H1 (cell line): ENCODE results near the gene MIPEP. TPM values are rescaled to one million over a fixed set of nuclear protein-coding genes. Genes with fewer than 3 reads are reported as not detected.

ENCODE experiments used
- CTCF ChIA-PET: fragments of 300-600 bp; sonication (Branson Sonifier 250); formaldehyde crosslinking; loops from one replicate; lab custom pipeline; 2021; ENCODE audit not compliant: partially characterized antibody; lab: Charles Lee
- POLR2A ChIA-PET: fragments of 300-600 bp; sonication (Branson Sonifier 250); formaldehyde crosslinking; loops from one replicate; lab custom pipeline; 2021; ENCODE audit warnings: inconsistent platforms; ENCODE audit not compliant: partially characterized antibody; lab: Charles Lee
- DNase-seq, 2 experiments: peaks; one replicate each; pipeline versions ENCODE4 v3.0.0 to v3.0.0-alpha.2; 2010 to 2022; ENCODE audit warnings: low spot score in 2 of 2, low read depth in 1 of 2, mixed read lengths in 1 of 2
- FAIRE-seq: peaks from 2 replicates; lab custom pipeline; 2011; peaks lifted over from hg19 to GRCh38; lab: Jason Lieb, UNC
- H2AFZ ChIP-seq: 2 replicates; pipeline ENCODE4 v1.8.1; 2012; ENCODE audit warnings: low read length, inconsistent platforms
- H2AK5ac ChIP-seq: 2 replicates; pipeline ENCODE4 v1.6.1; 2013; ENCODE audit warnings: low read depth, low read length
- H2BK120ac ChIP-seq: replicated peaks from 2 replicates; pipeline ENCODE3; 2013; ENCODE audit warnings: low read depth, low read length, inconsistent platforms
- H2BK12ac ChIP-seq: 2 replicates; pipeline ENCODE4 v1.6.1; 2013; ENCODE audit warnings: low read depth, low read length
- H2BK15ac ChIP-seq: 2 replicates; pipeline ENCODE4 v1.6.1; 2013; ENCODE audit warnings: low read length
- H2BK20ac ChIP-seq: 2 replicates; pipeline ENCODE4 v1.6.1; 2013; ENCODE audit warnings: low read length
- H2BK5ac ChIP-seq: 2 replicates; pipeline ENCODE4 v1.6.1; 2013; ENCODE audit warnings: low read depth, low read length
- H3K14ac ChIP-seq: 2 replicates; pipeline ENCODE4 v1.6.1; 2013; ENCODE audit warnings: inconsistent platforms; ENCODE audit not compliant: insufficient read length
- H3K18ac ChIP-seq: 2 replicates; pipeline ENCODE4 v1.6.1; 2013; ENCODE audit warnings: low read length; ENCODE audit errors: extremely low read depth
- H3K23ac ChIP-seq: 2 replicates; pipeline ENCODE4 v1.6.1; 2013; ENCODE audit warnings: inconsistent platforms; ENCODE audit not compliant: insufficient read length
- H3K23me2 ChIP-seq: 2 replicates; pipeline ENCODE4 v1.6.1; 2013; ENCODE audit warnings: low read depth, low read length
- H3K27ac ChIP-seq: 2 replicates; pipeline ENCODE4 v1.6.1; 2011; ENCODE audit warnings: low read depth, low read length, inconsistent platforms
- H3K27me3 ChIP-seq, 4 experiments: replicated peaks in 1 of 4; 1 replicate in 1 of 4; 2 replicates in 3 of 4; pipeline versions ENCODE4 v1.6.1 to v1.8.1; 2011 to 2013; ENCODE audit warnings: low read length in 3 of 4, mild to moderate bottlenecking in 3 of 4, inconsistent platforms in 2 of 4, mixed read lengths in 2 of 4, moderate library complexity in 1 of 4; ENCODE audit not compliant: control insufficient read depth in 3 of 4, insufficient read depth in 3 of 4; ENCODE audit errors: extremely low read depth in 1 of 4
- H3K36me3 ChIP-seq, 4 experiments: 2 replicates each; pipeline versions ENCODE4 v1.6.1 to v1.8.1; 2011 to 2013; ENCODE audit warnings: mild to moderate bottlenecking in 4 of 4, low read length in 3 of 4, moderate library complexity in 2 of 4, control low read depth in 1 of 4, inconsistent platforms in 1 of 4; ENCODE audit not compliant: insufficient read depth in 4 of 4, control insufficient read depth in 2 of 4
- H3K4ac ChIP-seq: replicated peaks from 2 replicates; pipeline ENCODE3; 2013; ENCODE audit warnings: low read length, low read depth, mixed read lengths, inconsistent platforms; ENCODE audit not compliant: insufficient read length
- H3K4me1 ChIP-seq, 4 experiments: replicated peaks in 1 of 4; 1 replicate in 1 of 4; 2 replicates in 3 of 4; pipeline versions ENCODE4 v1.6.1 to v1.8.1; 2011 to 2013; ENCODE audit warnings: low read length in 3 of 4, inconsistent platforms in 2 of 4, mixed read lengths in 1 of 4; ENCODE audit not compliant: insufficient read depth in 4 of 4, control insufficient read depth in 3 of 4
- H3K4me2 ChIP-seq, 2 experiments: 2 replicates each; pipeline versions ENCODE4 v1.6.1 to v1.8.1; 2011 to 2013; ENCODE audit warnings: low read depth in 2 of 2, low read length in 2 of 2, control low read depth in 1 of 2, inconsistent platforms in 1 of 2, mild to moderate bottlenecking in 1 of 2; ENCODE audit not compliant: insufficient read depth in 1 of 2
- H3K4me3 ChIP-seq, 4 experiments: fragments of 200-600, 300-600 bp in 1 of 4; sonication (generic), shearing (Covaris generic), sonication (Bioruptor Twin) in 1 of 4; 2 replicates each; pipeline versions ENCODE4 v1.5.1 to v1.8.1; 2011 to 2016; ENCODE audit warnings: low read length in 4 of 4, low read depth in 3 of 4, control low read depth in 2 of 4, inconsistent platforms in 2 of 4, mild to moderate bottlenecking in 2 of 4, mixed read lengths in 1 of 4, moderate library complexity in 1 of 4; ENCODE audit not compliant: insufficient read depth in 2 of 4; ENCODE audit errors: extremely low read depth in 1 of 4
- H3K56ac ChIP-seq: replicated peaks from 2 replicates; pipeline ENCODE3; 2013; ENCODE audit warnings: low read depth, mild to moderate bottlenecking, mixed read lengths, low read length, inconsistent platforms; ENCODE audit not compliant: insufficient read length
- H3K79me1 ChIP-seq: 2 replicates; pipeline ENCODE4 v1.6.1; 2013; ENCODE audit warnings: low read depth, low read length, control low read depth
- H3K79me2 ChIP-seq, 2 experiments: 2 replicates each; pipeline versions ENCODE4 v1.6.1 to v1.8.1; 2012 to 2013; ENCODE audit warnings: low read length in 2 of 2, mild to moderate bottlenecking in 2 of 2, inconsistent platforms in 1 of 2; ENCODE audit not compliant: insufficient read depth in 2 of 2, control insufficient read depth in 1 of 2
- H3K9ac ChIP-seq, 4 experiments: replicated peaks in 1 of 4; 1 replicate in 1 of 4; 2 replicates in 3 of 4; pipeline versions ENCODE4 v1.6.1 to v1.8.1; 2011 to 2013; ENCODE audit warnings: low read depth in 3 of 4, low read length in 3 of 4, control low read depth in 2 of 4, mild to moderate bottlenecking in 2 of 4, moderate library complexity in 2 of 4, inconsistent platforms in 1 of 4; ENCODE audit errors: extremely low read depth in 1 of 4
- H3K9me3 ChIP-seq, 2 experiments: 2 replicates each; pipeline versions ENCODE4 v1.6.1 to v1.8.1; 2012 to 2013; ENCODE audit warnings: mild to moderate bottlenecking in 2 of 2, moderate library complexity in 2 of 2, control low read depth in 1 of 2, inconsistent platforms in 1 of 2, low read depth in 1 of 2, low read length in 1 of 2, mixed read lengths in 1 of 2; ENCODE audit not compliant: insufficient read depth in 2 of 2
- H4K20me1 ChIP-seq, 2 experiments: replicated peaks in 1 of 2; 2 replicates each; pipeline versions ENCODE3 to v1.8.1; 2011 to 2013; ENCODE audit warnings: inconsistent platforms in 2 of 2, low read length in 2 of 2, mild to moderate bottlenecking in 1 of 2; ENCODE audit not compliant: insufficient read depth in 2 of 2, control insufficient read depth in 1 of 2
- H4K5ac ChIP-seq: 2 replicates; pipeline ENCODE4 v1.6.1; 2013; ENCODE audit warnings: low read length, low read depth, mixed read lengths, inconsistent platforms; ENCODE audit not compliant: insufficient read length
- H4K8ac ChIP-seq: 2 replicates; pipeline ENCODE4 v1.8.0; 2013; ENCODE audit warnings: mild to moderate bottlenecking, moderate library complexity, low read length, inconsistent platforms; ENCODE audit not compliant: insufficient read depth; ENCODE audit errors: extremely low read depth
- H4K91ac ChIP-seq: replicated peaks from 2 replicates; pipeline ENCODE3; 2013; ENCODE audit warnings: low read length, mixed read lengths, inconsistent platforms; ENCODE audit not compliant: insufficient read length
- ASH2L ChIP-seq: fragments of 200-600, 300-600 bp; sonication (generic); IDR thresholded peaks from one replicate; pipeline ENCODE4 v1.7.1; 2017; ENCODE audit warnings: low read length
- CHD1 ChIP-seq: IDR thresholded peaks from 2 replicates; pipeline ENCODE4 v1.6.1; 2012; ENCODE audit warnings: low read depth, low read length, improper control_type of control experiment
- CHD2 ChIP-seq: IDR thresholded peaks from 2 replicates; pipeline ENCODE4 v1.6.1; 2012; ENCODE audit warnings: low read length, improper control_type of control experiment
- GTF2F1 ChIP-seq: IDR thresholded peaks from 2 replicates; pipeline ENCODE4 v1.6.1; 2012; ENCODE audit warnings: low read depth, low read length, improper control_type of control experiment, borderline replicate concordance
- KDM5A ChIP-seq: fragments of 200-600 bp; IDR thresholded peaks from 2 replicates; pipeline ENCODE4 v1.7.1; 2012; ENCODE audit warnings: mild to moderate bottlenecking, low read length, inconsistent platforms, mixed read lengths
- NRF1 ChIP-seq: IDR thresholded peaks from 2 replicates; pipeline ENCODE4 v1.6.1; 2011; ENCODE audit warnings: mild to moderate bottlenecking, low read depth, low read length, improper control_type of control experiment
- PHF8 ChIP-seq: fragments of 200-600 bp; sonication (generic); conservative IDR thresholded peaks from 2 replicates; pipeline ENCODE4 v1.7.1; 2012; ENCODE audit warnings: low read depth, mild to moderate bottlenecking, inconsistent platforms, low read length, moderate library complexity
- POU5F1 ChIP-seq: IDR thresholded peaks from 2 replicates; pipeline ENCODE4 v1.6.1; 2011; ENCODE audit warnings: low read depth, mild to moderate bottlenecking, low read length, moderate library complexity
- SUZ12 ChIP-seq: fragments of 200-600 bp; sonication (generic); IDR thresholded peaks from 2 replicates; pipeline ENCODE4 v1.6.1; 2012; ENCODE audit warnings: mild to moderate bottlenecking, inconsistent platforms, low read length, moderate library complexity, mixed read lengths
- WGBS, 2 experiments: shearing (Covaris generic) in 1 of 2; methylation state at CpG; one replicate each; pipeline versions ENCODE4 v1.1.6 to v1.1.7; 2013 to 2015; ENCODE audit warnings: low lambda C conversion rate in 2 of 2, mixed read lengths in 2 of 2, inconsistent platforms in 1 of 2, low coverage in 1 of 2, missing lambda C conversion rate in 1 of 2; ENCODE audit not compliant: insufficient replicate concordance in 2 of 2, insufficient coverage in 1 of 2, insufficient read length in 1 of 2; ENCODE audit errors: extremely low coverage in 1 of 2, missing lambda C conversion rate in 1 of 2; 5-methylcytosine and 5-hydroxymethylcytosine counted together
- polyA plus RNA-seq, 7 experiments: library from polyadenylated mRNA; depleted of rRNA in 3 of 7; stranded (reverse) in 5 of 7; unstranded in 2 of 7; fragments of >200 nt in 5 of 7; fragments of 200-250 nt in 2 of 7; gene quantifications; 1 replicate in 5 of 7; 2 replicates in 1 of 7; 4 replicates in 1 of 7; pipeline versions ENCODE4 v1.2.1 to v1.2.3, GENCODE V29; 2011 to 2013; ENCODE audit warnings: missing spikeins in 2 of 7, mixed read lengths in 2 of 7
- total RNA-seq: library from RNA; stranded (reverse); fragmentation: NEBNext Ultra II Directional; extraction: Animal tissue kit (Norgen Biotek cat#: 25700); gene quantifications from 2 replicates; pipeline ENCODE4 v1.2.1, GENCODE V29; 2021
- TF ChIP-seq, protein P1 (sequence below): IDR thresholded peaks from 2 replicates; pipeline ENCODE4 v1.6.1; 2011; ENCODE audit warnings: low read length, improper control_type of control experiment

The MIPEP gene
- total and polyA plus RNA-seq, 2 of the 8 experiments (the other 6 are each of a cell fraction or from before 2014, with no cell fraction given): 24.0 to 24.2 TPM

DNA sequence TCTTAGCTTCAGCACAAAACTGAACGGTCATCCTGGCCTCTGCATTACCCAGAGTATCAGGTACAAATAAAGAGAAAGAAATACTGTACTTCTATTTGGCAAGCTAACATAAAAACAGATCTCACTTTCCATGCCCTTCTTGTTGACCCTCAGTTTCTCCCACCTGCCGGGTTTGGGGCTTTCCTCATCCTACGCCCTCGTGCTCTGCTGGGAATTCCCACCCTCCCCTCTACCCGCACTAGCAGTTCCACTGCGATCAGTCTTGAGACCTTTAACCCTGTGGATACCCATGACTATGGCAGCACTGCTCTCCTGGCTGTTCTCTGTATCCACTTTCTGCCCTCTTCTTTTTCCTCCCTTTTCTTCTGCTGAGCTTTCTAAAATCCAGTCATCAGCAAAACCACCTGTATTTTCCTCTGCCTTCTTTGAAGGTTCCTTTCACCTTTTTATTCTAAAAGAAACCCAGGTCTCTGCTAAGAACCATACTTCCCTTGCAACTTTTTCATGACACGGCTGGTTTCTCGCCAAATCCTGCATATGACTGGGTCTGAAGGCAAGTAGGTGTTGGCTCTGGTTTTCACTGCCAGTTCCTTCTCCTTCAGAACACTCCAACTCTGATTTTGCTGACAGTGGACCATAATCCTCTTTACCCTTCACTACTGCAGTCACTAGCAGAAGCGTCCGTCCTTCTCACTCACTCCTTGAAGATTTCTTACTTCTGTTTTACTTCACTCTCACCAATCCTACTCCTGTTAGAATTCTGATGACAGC, 99.4 kb downstream of the MIPEP start:
- Histone ChIP-seq H3K18ac (no peak overlapping the region), H3K23me2 (no peaks in the 10 kb centered on the region), H3K4me2 (no peak overlapping the region), H2BK120ac (no peak overlapping the region), H3K27ac (no peak overlapping the region), H3K9me3 (no peaks in the 10 kb centered on the region), H3K14ac (no peak overlapping the region), H2AFZ (no peak overlapping the region), H3K56ac (no peak overlapping the region), H2BK15ac (no peak overlapping the region), H3K4ac (no peak overlapping the region), H2BK20ac (no peak overlapping the region), H3K4me1 (peaks cover 0 to 3% (median 0%) of the 10 kb centered on the region in 4 experiments; a peak in 1 of 7 replicates), H3K23ac (no peak overlapping the region), H3K79me2 (no peaks in the 10 kb centered on the region), H4K8ac (no peak overlapping the region), H3K79me1 (no peaks in the 10 kb centered on the region), H2BK5ac (no peak overlapping the region), H2AK5ac (no peak overlapping the region), H3K36me3 (no peaks in the 10 kb centered on the region), H3K27me3 (no peaks in the 10 kb centered on the region), H3K4me3 (no peak overlapping the region), H4K20me1 (no peaks in the 10 kb centered on the region), H4K91ac (no peak overlapping the region), H3K9ac (no peak overlapping the region), H2BK12ac (no peak overlapping the region), H4K5ac (no peak overlapping the region)
- DNase-seq (no peak), FAIRE-seq (no peak)
- 91% methylated on average over 10 of the region's 10 CpGs; no CpG with 5 or more reads in 1 of the 2 experiments for WGBS, 2 experiments
- ChIA-PET CTCF (interaction anchor here (0.6 to 1.1 kb wide), 3 partner anchors 21 to 98 kb away, joined by 3 to 4 read pairs (median 3); no protein-coding TSS in a partner anchor), POLR2A (no interaction called here)
- TF ChIP-seq PHF8 (no peak), CHD2 (no peak), CHD1 (no peak), NRF1 (no peak), POU5F1 (no peak), GTF2F1 (no peak), ASH2L (no peak), SUZ12 (no peak), KDM5A (no peak)
- TF ChIP-seq, protein P1, sequence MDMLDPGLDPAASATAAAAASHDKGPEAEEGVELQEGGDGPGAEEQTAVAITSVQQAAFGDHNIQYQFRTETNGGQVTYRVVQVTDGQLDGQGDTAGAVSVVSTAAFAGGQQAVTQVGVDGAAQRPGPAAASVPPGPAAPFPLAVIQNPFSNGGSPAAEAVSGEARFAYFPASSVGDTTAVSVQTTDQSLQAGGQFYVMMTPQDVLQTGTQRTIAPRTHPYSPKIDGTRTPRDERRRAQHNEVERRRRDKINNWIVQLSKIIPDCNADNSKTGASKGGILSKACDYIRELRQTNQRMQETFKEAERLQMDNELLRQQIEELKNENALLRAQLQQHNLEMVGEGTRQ: no peak
